Pancreas (tissue), 10 donors: ENCODE data around the gene SKI. TPM values are rescaled to one million over a fixed set of nuclear protein-coding genes. Genes with fewer than 3 reads are reported as not detected.

Source experiments
- ATAC-seq, 4 donors: fragments of 200-7000 bp; cut with Tn5 transposase; one replicate each; pipeline versions ENCODE4 v1.8.0 to v1.9.1; 2020; ENCODE audit warnings: mild to moderate bottlenecking in 4 of 4, moderate library complexity in 4 of 4
- DNase-seq, 6 donors: peaks; one replicate each; pipeline ENCODE4 v3.0.0-alpha.2; 2020
- FAIRE-seq: peaks from 2 replicates; lab custom pipeline; 2012; peaks lifted over from hg19 to GRCh38; lab: Jason Lieb, UNC
- H3K27ac ChIP-seq, 4 donors: fragments of 200-600 bp; sonication (generic); 1 replicate in 3 of 4; 2 replicates in 1 of 4; pipeline versions ENCODE4 v1.5.0 to v1.8.0; 2020
- H3K27me3 ChIP-seq, 4 donors: fragments of 200-600 bp; one replicate each; pipeline ENCODE4 v1.8.0; 2021
- H3K36me3 ChIP-seq, 3 donors: fragments of 200-600 bp; sonication (generic) in 1 of 3; one replicate each; pipeline versions ENCODE4 v1.5.0 to v1.8.0; 2020 to 2021
- H3K4me1 ChIP-seq, 3 donors: fragments of 200-600 bp; one replicate each; pipeline ENCODE4 v1.8.0; 2021
- H3K4me3 ChIP-seq, 4 donors: fragments of 200-600 bp; sonication (generic) in 2 of 4; one replicate each; pipeline versions ENCODE4 v1.5.0 to v1.8.0; 2020 to 2021
- H3K9me3 ChIP-seq, 4 donors: fragments of 200-600 bp; one replicate each; pipeline ENCODE4 v1.8.0; 2021
- CTCF ChIP-seq, 4 donors: fragments of 200-600 bp; sonication (generic) in 3 of 4; IDR thresholded peaks; one replicate each; pipeline versions ENCODE4 v1.5.0 to v1.8.0; 2021; ENCODE audit warnings: antibody characterized with exemption in 4 of 4
- WGBS, 2 donors: extraction: QIAGEN DNeasy Blood & Tissue Kit; methylation state at CpG; one replicate each; pipeline ENCODE4 v1.1.7; 2013; 5-methylcytosine and 5-hydroxymethylcytosine counted together
- intact Hi-C, 3 donors: fragments of 100-400 bp; cut with DNase I; formaldehyde crosslinking; loops; one replicate each; pipeline versions ENCODE4 v1.11.1 to v1.14.2; 2022
- polyA plus RNA-seq, 2 donors: library from polyadenylated mRNA; stranded (reverse); fragments of 200-250 nt; gene quantifications; one replicate each; pipeline ENCODE4 v1.2.3, GENCODE V29; 2013
- total RNA-seq, 6 donors: library from RNA; stranded (reverse); fragmentation: NEBNext Ultra II Directional in 4 of 6; extraction: Animal tissue kit (Norgen Biotek cat#: 25700) in 4 of 6; gene quantifications; one replicate each; pipeline versions ENCODE4 v1.2.1 to v1.2.4, GENCODE V29; 2021 to 2023
- donor health status: healthy with polysubstance abuse.
- donor health status: DM: no; HTN: no; CAD: no; lungs with moderate emphysema.
- donor health status: DM: no; HTN: no; CAD: no.
- donor health status: control.
- donor health status: control.
- donor health status: Bipolar disorder and iron deficiency.
- donor health status: DM: yes; HTN: yes; CAD: no.
- donor health status: DM: no; HTN: no; CAD: no.
- donor health status: DM: no; HTN: no; CAD: no.
- donor health status: DM: yes; HTN: yes; CAD: no.

SKI gene
- total and polyA plus RNA-seq, 8 donors = 8.6 to 27.9 (median 14.0) TPM

DNA sequence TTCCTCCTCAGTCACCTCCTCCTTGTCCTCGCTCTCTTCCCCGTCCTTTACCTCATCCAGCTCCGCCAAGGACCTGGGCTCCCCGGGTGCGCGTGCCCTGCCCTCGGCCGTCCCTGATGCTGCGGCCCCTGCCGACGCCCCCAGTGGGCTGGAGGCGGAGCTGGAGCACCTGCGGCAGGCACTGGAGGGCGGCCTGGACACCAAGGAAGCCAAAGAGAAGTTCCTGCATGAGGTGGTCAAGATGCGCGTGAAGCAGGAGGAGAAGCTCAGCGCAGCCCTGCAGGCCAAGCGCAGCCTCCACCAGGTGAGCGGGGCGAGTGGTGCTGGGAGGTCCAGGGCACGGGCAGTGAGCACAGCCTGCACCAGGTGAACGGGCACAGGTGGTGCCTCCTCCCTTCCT, 76.2 kb downstream of the SKI start:
- peaks cover 0 to 33% (median 14%) of the 10 kb centered on the region in 3 donors for H3K36me3 ChIP-seq

GRCh38 chr1:2304921-2305681, 77.0 kb downstream of the SKI start:
- no peak overlapping the region for H3K4me3 ChIP-seq
- WGBS, 2 donors = 89 to 90% methylated on average over 48 to 49 of the region's 49 CpGs
- no peaks in the 10 kb centered on the region for H3K9me3 ChIP-seq
- DNase-seq (peak in 1 of 6 donors; percentile 60), FAIRE-seq (no peak), ATAC-seq (no peak)
- TF ChIP-seq CTCF (IDR thresholded peaks at IDR 0.05) = no peak
- peaks cover 0 to 33% (median 14%) of the 10 kb centered on the region in 3 donors for H3K36me3 ChIP-seq
- H3K27me3 ChIP-seq = no peaks in the 10 kb centered on the region
- no peak overlapping the region for H3K27ac ChIP-seq
- intact Hi-C loops = loop anchor here in 1 of 3 donors (10.0 kb wide), 1 partner anchor 70 kb away; no protein-coding TSS in a partner anchor
- no peaks in the 10 kb centered on the region for H3K4me1 ChIP-seq

More for the DNA sequence above, 76.2 kb downstream of the SKI start:
- 94% methylated on average over 22 of the region's 22 CpGs for WGBS, 2 donors
- no peaks in the 10 kb centered on the region for H3K27me3 ChIP-seq
- no peak overlapping the region for H3K27ac ChIP-seq
- no peak for ATAC-seq
- no peak for TF ChIP-seq CTCF (IDR thresholded peaks at IDR 0.05)
- DNase-seq = peak in 1 of 6 donors; percentile 58
- no peak for FAIRE-seq
- intact Hi-C loops = loop anchor here in 1 of 3 donors (10.0 kb wide), 1 partner anchor 69 kb away; no protein-coding TSS in a partner anchor
- no peaks in the 10 kb centered on the region for H3K9me3 ChIP-seq
- no peaks in the 10 kb centered on the region for H3K4me1 ChIP-seq
- no peak overlapping the region for H3K4me3 ChIP-seq

- TF ChIP-seq CTCF (IDR thresholded peaks at IDR 0.05) = no peak
- no peak overlapping the region for H3K4me3 ChIP-seq
- no peak overlapping the region for H3K27ac ChIP-seq
- ATAC-seq = no peak
- H3K27me3 ChIP-seq = no peaks in the 10 kb centered on the region
- H3K9me3 ChIP-seq = no peaks in the 10 kb centered on the region
- intact Hi-C loops = loop anchor here in 1 of 3 donors (10.0 kb wide), 1 partner anchor 72 kb away; no protein-coding TSS in a partner anchor
- no peak for DNase-seq
- H3K36me3 ChIP-seq = peaks cover 0 to 33% (median 14%) of the 10 kb centered on the region in 3 donors
- FAIRE-seq = no peak
- whole genome bisulfite sequencing, 2 donors = 92 to 94% methylated on average over 73 to 81 of the region's 81 CpGs
- H3K4me1 ChIP-seq = no peaks in the 10 kb centered on the region
Observed at GRCh38 chr1:2306151-2306978, 78.2 kb downstream of the SKI start.

DNA sequence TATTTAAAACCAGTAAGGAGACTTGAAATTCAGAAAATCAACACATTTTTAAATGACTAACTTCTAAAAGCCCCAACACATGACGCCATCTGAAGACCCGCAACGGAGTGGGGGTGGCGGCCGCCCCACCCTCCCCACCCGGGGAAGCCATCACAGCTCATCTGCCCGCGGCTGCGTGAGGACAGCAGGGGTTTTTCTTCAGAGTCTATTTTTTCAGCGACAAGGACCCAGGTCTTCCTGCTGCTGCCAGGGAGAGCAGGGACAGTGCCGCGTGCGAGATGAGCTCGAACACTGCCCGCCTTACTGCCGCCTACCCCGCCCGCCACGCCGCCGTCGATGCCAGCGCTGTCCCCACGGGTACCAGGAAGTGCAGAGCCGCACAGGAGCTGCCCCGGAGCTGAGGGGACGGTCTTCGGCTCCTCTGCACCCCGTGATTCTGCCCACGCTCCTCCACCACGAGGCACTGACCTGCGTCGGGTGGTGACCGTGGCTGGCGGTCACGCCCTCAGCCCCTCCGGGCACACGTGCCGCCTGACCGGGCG, 79.0 kb downstream of the SKI start:
- Histone ChIP-seq H3K36me3 (peaks cover 0 to 33% (median 14%) of the 10 kb centered on the region in 3 donors), H3K4me3 (no peak overlapping the region), H3K9me3 (no peaks in the 10 kb centered on the region), H3K27me3 (no peaks in the 10 kb centered on the region), H3K4me1 (no peaks in the 10 kb centered on the region), H3K27ac (no peak overlapping the region)
- FAIRE-seq (no peak), ATAC-seq (no peak), DNase-seq (no peak)
- no peak for TF ChIP-seq CTCF (IDR thresholded peaks at IDR 0.05)
- intact Hi-C loops = loop anchor here in 1 of 3 donors (10.0 kb wide), 1 partner anchor 72 kb away; no protein-coding TSS in a partner anchor
- 97 to 98% methylated on average over 41 of the region's 41 CpGs for WGBS, 2 donors
